DMS 273 treated with DMSO at 0.1 percent for 48 hours (cell line): ENCODE data around the gene CARNS1.
"Not testable (repeated sequence)": the region's sequence is repeated elsewhere in the genome, so short reads cannot be mapped to it uniquely, and the experiment has no call there.

Experiments
- DNase-seq: peaks from one replicate; lab custom pipeline; 2025; lab: John Stamatoyannopoulos, UW

The CARNS1 gene

GRCh38 chr11:67396587-67397389 lies 18.7 kb upstream of the CARNS1 start:
- no peak for DNase-seq

GRCh38 chr11:67397536-67397935 lies 17.9 kb upstream of the CARNS1 start:
- no peak for DNase-seq

DNA sequence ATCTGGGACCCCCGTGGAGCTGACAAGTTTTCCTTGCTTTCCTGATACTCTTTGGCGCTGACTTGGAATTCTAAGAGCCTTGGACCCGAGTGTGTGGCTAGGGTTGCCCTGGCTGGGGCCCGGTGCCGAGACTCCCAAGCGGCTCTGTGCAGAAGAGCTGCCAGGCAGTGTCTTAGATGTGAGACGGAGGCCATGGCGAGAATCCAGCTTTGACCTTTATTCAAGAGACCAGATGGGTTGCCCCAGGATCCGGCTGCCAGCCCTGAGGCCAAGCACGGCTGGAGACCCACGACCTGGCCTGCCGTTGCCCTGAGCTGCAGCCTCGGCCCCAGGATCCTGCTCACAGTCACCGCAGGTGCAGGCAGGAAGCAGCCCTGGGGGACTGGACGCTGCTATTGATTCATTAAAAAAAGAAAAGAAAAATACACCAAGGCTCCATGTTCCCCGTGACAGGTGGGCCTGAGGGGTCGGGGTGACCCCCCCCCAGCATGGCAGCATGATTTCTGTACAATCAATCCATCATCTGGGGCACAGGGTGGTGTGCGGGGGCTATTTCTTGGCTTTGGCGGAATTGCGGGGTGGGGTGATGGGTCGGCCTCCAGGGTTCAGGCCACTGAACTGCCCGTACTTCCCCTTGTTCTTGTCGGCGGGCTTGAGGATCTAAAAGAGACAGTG lies 17.4 kb upstream of the CARNS1 start:
- DNase-seq = no peak

GRCh38 chr11:67398661-67399563 lies 16.6 kb upstream of the CARNS1 start:
- no peak for DNase-seq

GRCh38 chr11:67400251-67400941 lies 15.1 kb upstream of the CARNS1 start:
- DNase-seq = no peak

DNA sequence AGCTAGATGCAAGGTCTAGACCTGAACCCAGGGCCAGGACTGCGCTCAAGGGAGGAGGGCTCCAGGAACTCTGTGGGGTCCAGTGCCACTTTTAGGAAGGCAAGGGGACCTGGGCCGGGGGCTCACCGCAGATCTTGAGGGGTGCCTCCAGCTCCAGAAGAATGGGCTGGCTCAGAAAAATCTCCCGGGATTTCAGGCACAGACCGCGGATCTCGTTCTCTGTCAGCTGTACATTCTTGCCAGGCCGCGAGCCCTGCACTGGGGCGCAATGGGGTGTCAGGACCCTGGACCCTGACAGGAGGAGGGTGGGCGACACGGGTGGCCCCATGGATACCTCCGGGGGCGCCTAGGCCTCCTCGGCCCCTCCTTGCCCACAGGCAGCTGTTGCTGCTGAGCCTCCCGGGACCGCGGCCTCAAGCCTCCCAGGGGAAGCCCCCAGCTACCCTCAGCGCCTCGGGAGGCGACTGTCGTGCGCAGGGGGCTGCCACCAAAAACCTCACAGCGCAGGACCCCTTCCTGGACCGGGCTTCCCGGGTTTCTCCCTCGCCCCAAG lies 14.5 kb upstream of the CARNS1 start:
- DNase-seq = no peak

GRCh38 chr11:67401495-67402191 lies 13.8 kb upstream of the CARNS1 start, which contains the start of gene PPP1CA:
Gene PPP1CA, minus strand, starts transcription at chr11:67401858. Its CDS starts 76 bp downstream, at chr11:67401782.
- DNase-seq = peak; percentile 34

DNA sequence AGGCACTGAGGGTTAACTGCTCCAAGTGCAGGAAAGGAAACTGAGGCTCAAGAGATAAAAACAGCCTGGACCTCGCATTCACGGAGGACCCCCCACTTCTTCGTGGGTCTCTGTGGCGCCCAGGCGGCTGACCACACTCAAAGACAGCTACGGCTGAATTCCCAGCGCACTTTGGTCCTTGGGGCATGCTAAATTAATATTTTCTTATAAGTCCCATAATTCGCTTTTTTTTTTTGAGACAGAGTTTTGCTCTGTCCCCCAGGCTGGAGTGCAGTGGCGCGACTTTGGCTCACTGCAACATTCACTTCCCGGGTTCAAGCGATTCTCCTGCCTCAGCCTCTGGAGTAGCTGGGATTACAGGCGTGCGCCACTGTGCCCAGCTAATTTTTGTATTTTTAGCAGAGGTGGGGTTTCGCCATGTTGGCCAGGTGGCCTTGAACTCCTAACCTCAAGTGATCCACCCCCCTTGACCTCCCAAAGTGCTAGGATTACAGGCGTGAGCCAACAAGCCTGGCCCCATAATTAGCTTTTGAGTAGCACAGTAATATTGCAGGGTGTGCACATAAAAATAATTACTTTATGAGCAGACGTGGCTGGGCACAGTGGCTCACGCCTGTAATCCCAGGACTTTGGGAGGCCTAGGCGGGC lies 13.2 kb upstream of the CARNS1 start:
- DNase-seq = not testable (repeated sequence)

GRCh38 chr11:67403085-67403484 lies 12.4 kb upstream of the CARNS1 start:
- not testable (repeated sequence) for DNase-seq

GRCh38 chr11:67404515-67405195 lies 10.8 kb upstream of the CARNS1 start:
- no peak for DNase-seq

DNA sequence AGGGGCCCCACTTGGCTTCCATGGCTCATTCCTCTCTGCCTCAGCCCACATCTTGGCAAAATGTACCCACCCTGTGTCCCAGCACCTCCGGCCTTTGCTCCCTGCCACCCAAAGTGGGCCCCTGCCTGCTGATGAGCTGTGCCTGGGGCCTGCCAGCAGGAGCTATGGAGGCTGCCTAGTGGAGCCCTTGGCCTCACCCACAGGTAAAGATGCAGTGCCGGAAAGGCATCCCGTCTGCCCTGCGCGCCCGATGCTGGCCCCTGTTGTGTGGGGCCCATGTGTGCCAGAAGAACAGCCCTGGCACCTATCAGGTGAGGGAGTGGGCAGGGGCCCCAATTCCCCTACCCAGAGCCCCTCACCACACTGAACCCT lies 10.3 kb upstream of the CARNS1 start:
- no peak for DNase-seq

DNA sequence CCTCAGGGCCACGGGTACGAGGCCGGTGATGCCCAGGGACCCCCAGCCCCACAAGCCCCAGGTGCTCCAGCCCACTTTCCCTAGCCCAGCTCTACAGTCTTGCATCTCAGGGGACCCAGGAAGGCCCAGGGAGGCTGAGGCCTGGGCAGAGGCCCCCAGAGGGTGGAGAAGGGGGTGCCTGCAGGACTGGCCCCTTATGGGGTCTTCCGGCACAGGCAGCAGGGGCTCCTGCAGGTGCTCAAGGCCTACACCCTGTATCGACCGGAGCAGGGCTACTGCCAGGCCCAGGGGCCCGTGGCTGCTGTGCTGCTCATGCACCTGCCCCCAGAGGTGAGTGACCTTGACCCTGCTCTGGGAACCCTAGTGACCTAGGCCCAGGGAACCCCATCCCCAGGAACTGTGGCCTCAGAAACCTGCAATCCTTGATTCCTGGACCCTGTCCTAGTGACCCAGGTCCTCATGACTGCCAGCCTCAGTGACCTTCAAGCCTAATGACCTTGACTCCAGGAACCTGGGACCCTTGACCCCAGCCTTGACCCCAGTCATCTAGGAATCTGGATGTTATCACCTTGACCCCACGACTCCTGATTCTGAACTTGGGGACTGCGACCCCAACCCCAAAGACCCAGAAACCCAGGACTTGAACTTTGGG lies 9.7 kb upstream of the CARNS1 start:
- DNase-seq = no peak

- no peak for DNase-seq
These were observed 9.0 kb upstream of the CARNS1 start for GRCh38 chr11:67406420-67406968.

- DNase-seq = no peak
These were observed 8.3 kb upstream of the CARNS1 start for GRCh38 chr11:67406969-67407687.

DNA sequence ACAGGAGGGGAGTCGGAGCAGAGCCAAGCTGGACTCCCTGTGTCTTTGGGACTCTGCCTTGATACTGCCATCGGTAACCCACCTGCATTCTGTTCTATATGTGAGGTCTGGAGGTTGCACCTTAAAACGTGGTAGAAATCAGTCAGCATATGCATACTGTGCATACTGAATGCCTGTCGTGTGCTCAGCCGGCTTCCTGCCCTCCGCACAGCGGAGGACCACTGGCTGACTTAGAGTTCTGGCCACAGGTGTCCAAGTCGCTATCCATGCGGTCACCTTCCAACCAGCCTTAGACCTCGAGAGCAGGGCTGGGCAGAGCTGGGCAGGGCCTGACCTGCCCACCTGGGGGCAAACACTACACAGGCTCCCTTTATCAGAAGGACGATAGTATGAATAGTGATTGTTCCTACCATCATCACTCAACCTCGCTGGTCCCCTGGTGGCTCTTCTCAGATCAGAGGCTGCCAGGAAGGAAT lies 7.8 kb upstream of the CARNS1 start:
- no peak for DNase-seq

DNA sequence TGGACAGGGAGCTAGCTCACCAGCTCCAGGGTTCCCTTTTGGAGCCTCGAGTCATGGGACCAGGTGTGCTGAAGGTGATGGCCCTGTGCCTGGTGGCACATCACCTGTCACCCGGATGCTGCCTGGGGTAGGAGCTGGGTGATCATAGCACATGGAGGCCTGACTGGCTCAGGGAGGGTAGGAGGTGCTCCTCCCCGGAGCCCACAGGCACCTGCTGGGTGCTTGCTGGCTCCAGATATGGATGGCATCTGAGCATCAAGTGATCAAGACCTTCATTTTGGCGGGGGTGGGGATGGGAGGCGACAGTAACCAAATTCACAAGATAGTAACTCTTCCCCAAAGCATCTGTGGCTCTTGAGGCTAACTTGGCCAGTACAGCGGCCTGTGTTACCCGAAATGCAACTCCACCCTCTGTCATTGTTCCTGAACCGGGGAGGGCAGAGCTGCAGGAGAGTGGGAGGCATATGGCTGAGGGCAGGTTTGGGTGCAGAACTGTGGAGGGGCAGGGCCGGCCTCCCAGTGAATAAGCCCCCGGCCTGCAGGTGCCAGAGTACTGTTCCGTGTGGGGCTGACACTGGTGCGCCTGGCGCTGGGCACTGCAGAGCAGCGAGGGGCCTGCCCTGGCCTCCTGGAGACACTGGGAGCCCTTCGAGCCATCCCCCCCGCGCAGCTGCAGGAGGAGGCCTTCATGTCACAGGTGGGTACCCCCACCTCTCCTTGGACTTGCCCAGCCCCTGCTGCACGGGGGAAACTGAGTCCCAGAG lies 6.9 kb upstream of the CARNS1 start:
- DNase-seq = no peak

DNA sequence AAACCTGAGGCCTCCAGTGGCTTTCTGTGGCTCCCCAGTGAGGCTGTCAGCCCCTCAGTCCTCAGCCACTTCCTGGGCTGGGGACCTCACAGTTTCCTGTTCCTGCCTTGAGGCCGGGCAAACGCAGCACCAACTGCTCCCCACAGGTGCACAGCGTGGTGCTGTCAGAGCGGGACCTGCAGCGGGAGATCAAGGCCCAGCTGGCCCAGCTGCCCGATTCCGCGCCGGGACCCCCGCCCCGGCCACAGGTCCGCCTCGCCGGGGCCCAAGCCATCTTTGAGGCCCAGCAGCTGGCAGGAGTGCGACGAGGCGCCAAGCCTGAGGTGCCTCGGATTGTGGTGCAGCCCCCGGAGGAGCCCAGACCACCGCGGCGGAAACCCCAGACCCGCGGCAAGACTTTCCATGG lies 6.2 kb upstream of the CARNS1 start:
- DNase-seq = no peak
